Neural cell (in vitro differentiated cells): ENCODE measurements around the gene ZNF19. TPM values are rescaled to one million over a fixed set of nuclear protein-coding genes. Genes with fewer than 3 reads are reported as not detected.

Source experiments
- H2AFZ ChIP-seq: fragments of 200-600, 300-800 bp; sonication (generic), shearing (Covaris generic); 2 replicates; pipeline ENCODE4 v1.6.0; 2014; ENCODE audit warnings: low read depth, mild to moderate bottlenecking, antibody characterized with exemption, low read length, moderate library complexity
- H3F3A ChIP-seq: fragments of 200-600 bp; shearing (Covaris generic); 2 replicates; pipeline ENCODE4 v1.6.1; 2016; ENCODE audit warnings: mild to moderate bottlenecking, moderate library complexity, mixed read lengths, antibody characterized with exemption, low read length; ENCODE audit not compliant: insufficient read depth, poor library complexity, severe bottlenecking
- H3K27ac ChIP-seq: fragments of 200-600, 300-800 bp; sonication (generic), shearing (Covaris generic); 2 replicates; pipeline ENCODE4 v1.5.1; 2014; ENCODE audit warnings: mild to moderate bottlenecking, low read length, moderate library complexity
- H3K27me3 ChIP-seq: fragments of 300-800, 200-600 bp; sonication (generic), shearing (Covaris generic); 2 replicates; pipeline ENCODE4 v1.6.0; 2014; ENCODE audit warnings: mild to moderate bottlenecking, low read depth, low read length, moderate library complexity; ENCODE audit not compliant: insufficient read depth
- H3K36me3 ChIP-seq: fragments of 300-800, 200-600 bp; sonication (generic), shearing (Covaris generic); 2 replicates; pipeline ENCODE4 v1.5.1; 2014; ENCODE audit warnings: mild to moderate bottlenecking, antibody characterized with exemption, low read length, moderate library complexity; ENCODE audit not compliant: insufficient read depth
- H3K4me2 ChIP-seq: fragments of 300-800, 200-600 bp; sonication (generic), shearing (Covaris generic); 2 replicates; pipeline ENCODE4 v1.6.0; 2014; ENCODE audit warnings: mild to moderate bottlenecking, low read length
- H3K4me3 ChIP-seq: fragments of 300-800, 200-600 bp; sonication (generic), shearing (Covaris generic); 2 replicates; pipeline ENCODE4 v1.5.1; 2014; ENCODE audit warnings: mild to moderate bottlenecking, low read length, moderate library complexity
- H3K79me2 ChIP-seq: fragments of 200-600 bp; shearing (Covaris generic); replicated peaks from 2 replicates; pipeline ENCODE4 v1.6.0; 2014; ENCODE audit warnings: mild to moderate bottlenecking, low read length, moderate library complexity; ENCODE audit not compliant: insufficient read depth
- H3K9ac ChIP-seq: fragments of 300-800, 200-600 bp; sonication (generic), shearing (Covaris generic); 2 replicates; pipeline ENCODE4 v1.6.1; 2016; ENCODE audit warnings: mild to moderate bottlenecking, low read length, mixed read lengths
- H3K9me2 ChIP-seq: fragments of 200-600 bp; shearing (Covaris generic); 2 replicates; pipeline ENCODE4 v1.6.1; 2016; ENCODE audit warnings: mild to moderate bottlenecking, low read length, mixed read lengths; ENCODE audit not compliant: insufficient read depth
- H3K9me3 ChIP-seq: fragments of 200-600, 300-800 bp; sonication (generic), shearing (Covaris generic); 2 replicates; pipeline ENCODE4 v1.6.1; 2016; ENCODE audit warnings: mild to moderate bottlenecking, mixed run types, low read length, moderate library complexity, mixed read lengths
- H4K20me1 ChIP-seq: fragments of 200-600 bp; shearing (Covaris generic); 2 replicates; pipeline ENCODE4 v1.6.1; 2016; ENCODE audit warnings: mild to moderate bottlenecking, mixed run types; ENCODE audit not compliant: insufficient read depth
- CTCF ChIP-seq: fragments of 450-650 bp; IDR thresholded peaks from 2 replicates; pipeline ENCODE4 v1.5.1; 2014; ENCODE audit warnings: antibody characterized with exemption, mild to moderate bottlenecking, moderate library complexity; ENCODE audit not compliant: poor library complexity, severe bottlenecking
- EP300 ChIP-seq: fragments of 450-650 bp; conservative IDR thresholded peaks from 2 replicates; pipeline ENCODE4 v1.6.1; 2014; ENCODE audit warnings: antibody characterized with exemption, mild to moderate bottlenecking, moderate library complexity; ENCODE audit not compliant: poor library complexity, severe bottlenecking
- EZH2 ChIP-seq: fragments of 200-600, 300-800 bp; shearing (Covaris generic), sonication (generic); IDR thresholded peaks from 2 replicates; pipeline ENCODE4 v1.6.1; 2014; ENCODE audit warnings: antibody characterized with exemption, low read length, borderline replicate concordance, mild to moderate bottlenecking; ENCODE audit not compliant: insufficient read depth, poor library complexity, severe bottlenecking
- MXI1 ChIP-seq: fragments of 450-650 bp; conservative IDR thresholded peaks from 2 replicates; pipeline ENCODE4 v1.6.1; 2014; ENCODE audit warnings: antibody characterized with exemption, mild to moderate bottlenecking; ENCODE audit not compliant: poor library complexity, severe bottlenecking
- POLR2AphosphoS5 ChIP-seq: IDR thresholded peaks from 2 replicates; pipeline ENCODE4 v1.6.1; 2012
- RAD21 ChIP-seq: fragments of 450-650 bp; conservative IDR thresholded peaks from 2 replicates; pipeline ENCODE4 v1.6.1; 2014; ENCODE audit warnings: antibody characterized with exemption, mild to moderate bottlenecking, moderate library complexity
- SMC3 ChIP-seq: fragments of 450-650 bp; conservative IDR thresholded peaks from 2 replicates; pipeline ENCODE4 v1.6.1; 2014; ENCODE audit warnings: antibody characterized with exemption, mild to moderate bottlenecking, moderate library complexity; ENCODE audit not compliant: poor library complexity
- TAF1 ChIP-seq: IDR thresholded peaks from 2 replicates; pipeline ENCODE4 v1.6.1; 2012; ENCODE audit warnings: low read depth
- polyA plus RNA-seq: library from polyadenylated mRNA; depleted of rRNA; stranded (reverse); fragments of >200 nt; gene quantifications from 2 replicates; pipeline ENCODE4 v1.2.3, GENCODE V29; 2014
- TF ChIP-seq, protein P1 (sequence below): IDR thresholded peaks from 2 replicates; pipeline ENCODE4 v1.6.1; 2012; ENCODE audit warnings: borderline replicate concordance

ZNF19 gene
- polyA plus RNA-seq, 1 donor from 2014 or later: 6.6 TPM

GRCh38 chr16:71442051-71442440 is 47.1 kb downstream of the ZNF19 start, which contains the start of gene TLE7:
Gene TLE7 (minus strand): TSS chr16:71442054. CDS start chr16:71433324, 8,730 bp downstream.
- H2AFZ ChIP-seq: no peak within 1 kb of the TSS
- no peaks in the 10 kb centered on the region for H3K9me3 ChIP-seq
- H3K4me3 ChIP-seq: no peak within 1 kb of the TSS
- no peak within 1 kb of the TSS for H3K4me2 ChIP-seq
- H3K9me2 ChIP-seq: no peaks in the 10 kb centered on the region
- H3K9ac ChIP-seq: no peak within 1 kb of the TSS
- H4K20me1 ChIP-seq: no peaks in the 10 kb centered on the region
- H3K27me3 ChIP-seq: no peaks in the 10 kb centered on the region
- TF ChIP-seq MXI1 (no peak), CTCF (no peak), SMC3 (no peak), EP300 (no peak), RAD21 (no peak), EZH2 (no peak), POLR2AphosphoS5 (no peak), TAF1 (no peak)
- TF ChIP-seq, protein P1, sequence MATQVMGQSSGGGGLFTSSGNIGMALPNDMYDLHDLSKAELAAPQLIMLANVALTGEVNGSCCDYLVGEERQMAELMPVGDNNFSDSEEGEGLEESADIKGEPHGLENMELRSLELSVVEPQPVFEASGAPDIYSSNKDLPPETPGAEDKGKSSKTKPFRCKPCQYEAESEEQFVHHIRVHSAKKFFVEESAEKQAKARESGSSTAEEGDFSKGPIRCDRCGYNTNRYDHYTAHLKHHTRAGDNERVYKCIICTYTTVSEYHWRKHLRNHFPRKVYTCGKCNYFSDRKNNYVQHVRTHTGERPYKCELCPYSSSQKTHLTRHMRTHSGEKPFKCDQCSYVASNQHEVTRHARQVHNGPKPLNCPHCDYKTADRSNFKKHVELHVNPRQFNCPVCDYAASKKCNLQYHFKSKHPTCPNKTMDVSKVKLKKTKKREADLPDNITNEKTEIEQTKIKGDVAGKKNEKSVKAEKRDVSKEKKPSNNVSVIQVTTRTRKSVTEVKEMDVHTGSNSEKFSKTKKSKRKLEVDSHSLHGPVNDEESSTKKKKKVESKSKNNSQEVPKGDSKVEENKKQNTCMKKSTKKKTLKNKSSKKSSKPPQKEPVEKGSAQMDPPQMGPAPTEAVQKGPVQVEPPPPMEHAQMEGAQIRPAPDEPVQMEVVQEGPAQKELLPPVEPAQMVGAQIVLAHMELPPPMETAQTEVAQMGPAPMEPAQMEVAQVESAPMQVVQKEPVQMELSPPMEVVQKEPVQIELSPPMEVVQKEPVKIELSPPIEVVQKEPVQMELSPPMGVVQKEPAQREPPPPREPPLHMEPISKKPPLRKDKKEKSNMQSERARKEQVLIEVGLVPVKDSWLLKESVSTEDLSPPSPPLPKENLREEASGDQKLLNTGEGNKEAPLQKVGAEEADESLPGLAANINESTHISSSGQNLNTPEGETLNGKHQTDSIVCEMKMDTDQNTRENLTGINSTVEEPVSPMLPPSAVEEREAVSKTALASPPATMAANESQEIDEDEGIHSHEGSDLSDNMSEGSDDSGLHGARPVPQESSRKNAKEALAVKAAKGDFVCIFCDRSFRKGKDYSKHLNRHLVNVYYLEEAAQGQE: no peak
- no peak within 1 kb of the TSS for H3K27ac ChIP-seq
- no peaks in the 10 kb centered on the region for H3K36me3 ChIP-seq
- H3K79me2 ChIP-seq: no peaks in the 10 kb centered on the region
- no peaks in the 10 kb centered on the region for H3F3A ChIP-seq

GRCh38 chr16:71441348-71442050 is 47.6 kb downstream of the ZNF19 start:
- H3F3A ChIP-seq: no peaks in the 10 kb centered on the region
- H3K4me3 ChIP-seq: no peak overlapping the region
- no peaks in the 10 kb centered on the region for H3K27me3 ChIP-seq
- H3K9ac ChIP-seq: no peak overlapping the region
- H3K4me2 ChIP-seq: no peak overlapping the region
- H2AFZ ChIP-seq: no peak overlapping the region
- no peaks in the 10 kb centered on the region for H4K20me1 ChIP-seq
- no peak for TF ChIP-seq POLR2AphosphoS5
- no peak for TF ChIP-seq EP300
- no peak for TF ChIP-seq TAF1
- no peak for TF ChIP-seq SMC3
- TF ChIP-seq, protein P1: no peak
- no peak for TF ChIP-seq RAD21
- no peak for TF ChIP-seq CTCF
- TF ChIP-seq MXI1: no peak
- no peak for TF ChIP-seq EZH2
- no peaks in the 10 kb centered on the region for H3K9me2 ChIP-seq
- H3K27ac ChIP-seq: no peak overlapping the region
- no peaks in the 10 kb centered on the region for H3K79me2 ChIP-seq
- no peaks in the 10 kb centered on the region for H3K9me3 ChIP-seq
- no peaks in the 10 kb centered on the region for H3K36me3 ChIP-seq
